ENCODE measurements around the gene RNF126.

The RNF126 gene

DNA sequence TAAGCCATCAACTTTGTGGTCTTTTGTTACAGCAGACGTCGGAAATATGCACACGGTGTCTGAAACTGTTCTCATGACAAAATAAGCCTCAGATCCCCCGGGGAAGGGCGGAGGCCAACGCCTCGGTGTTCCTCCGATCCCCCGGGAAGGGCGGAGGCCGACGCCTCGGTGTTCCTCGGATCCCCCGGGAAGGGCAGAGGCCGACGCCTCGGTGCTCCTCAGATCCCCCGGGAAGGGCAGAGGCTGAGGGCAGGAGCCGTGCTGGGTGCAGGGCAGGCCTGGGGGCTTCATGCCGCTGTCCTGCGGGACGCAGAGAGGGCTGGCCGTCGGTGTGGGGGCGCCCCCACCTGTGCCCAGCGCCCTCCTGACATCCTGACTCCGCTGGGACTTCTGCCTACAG lies 18.7 kb downstream of the RNF126 start:
- peaks cover 58% of the 10 kb centered on the region for H3K36me3 ChIP-seq (ENCODE audit: insufficient read depth, low read length)
- H3F3A ChIP-seq (ENCODE audit: insufficient read depth, low read length): no peaks in the 10 kb centered on the region; the same call in 1 of the 2 replicates
- no peaks in the 10 kb centered on the region for H3K9me3 ChIP-seq (ENCODE audit: low read length)
- H3K4me2 ChIP-seq (ENCODE audit: low read length): no peak overlapping the region
- H3K9me2 ChIP-seq (ENCODE audit: low read depth, low read length): no peaks in the 10 kb centered on the region
- no peak overlapping the region for H3K27ac ChIP-seq (ENCODE audit: low read depth, low read length, poor library complexity, severe bottlenecking)
- peaks cover 4% of the 10 kb centered on the region; the same call in 1 of the 2 replicates for H3K27me3 ChIP-seq (ENCODE audit: insufficient read depth, low read length)
- H3K4me3 ChIP-seq (ENCODE audit: low read depth, low read length, poor library complexity, severe bottlenecking): no peak overlapping the region
- no peaks in the 10 kb centered on the region for H3K79me2 ChIP-seq (ENCODE audit: insufficient read depth, low read length)
- TF ChIP-seq EZH2 (IDR thresholded peaks at IDR 0.05; ENCODE audit: borderline replicate concordance, low read length) (no peak), CTCF (IDR thresholded peaks at IDR 0.05; ENCODE audit: low read length) (no peak)
- H2AFZ ChIP-seq (ENCODE audit: low read length): no peak overlapping the region
- no peaks in the 10 kb centered on the region for H4K20me1 ChIP-seq (ENCODE audit: insufficient read depth, low read length)
- H3K4me1 ChIP-seq (ENCODE audit: insufficient read depth, low read length, severe bottlenecking): peaks cover 13% of the 10 kb centered on the region
- no peak overlapping the region for H3K9ac ChIP-seq (ENCODE audit: low read length)

GRCh38 chr19:643736-644135 lies 19.3 kb downstream of the RNF126 start:
- no peak overlapping the region for H3K27ac ChIP-seq (ENCODE audit: low read depth, low read length, poor library complexity, severe bottlenecking)
- H3K79me2 ChIP-seq (ENCODE audit: insufficient read depth, low read length): no peaks in the 10 kb centered on the region
- peaks cover 52% of the 10 kb centered on the region for H3K36me3 ChIP-seq (ENCODE audit: insufficient read depth, low read length)
- H3F3A ChIP-seq (ENCODE audit: insufficient read depth, low read length): no peaks in the 10 kb centered on the region; the same call in 1 of the 2 replicates
- H3K4me2 ChIP-seq (ENCODE audit: low read length): no peak overlapping the region
- no peaks in the 10 kb centered on the region for H3K9me2 ChIP-seq (ENCODE audit: low read depth, low read length)
- H3K9ac ChIP-seq (ENCODE audit: low read length): no peak overlapping the region
- H2AFZ ChIP-seq (ENCODE audit: low read length): no peak overlapping the region
- no peaks in the 10 kb centered on the region for H3K9me3 ChIP-seq (ENCODE audit: low read length)
- no peak for TF ChIP-seq CTCF (IDR thresholded peaks at IDR 0.05; ENCODE audit: low read length)
- H3K4me1 ChIP-seq (ENCODE audit: insufficient read depth, low read length, severe bottlenecking): peaks cover 18% of the 10 kb centered on the region
- H4K20me1 ChIP-seq (ENCODE audit: insufficient read depth, low read length): no peaks in the 10 kb centered on the region
- H3K27me3 ChIP-seq (ENCODE audit: insufficient read depth, low read length): peaks cover 4% of the 10 kb centered on the region; the same call in 1 of the 2 replicates
- H3K4me3 ChIP-seq (ENCODE audit: low read depth, low read length, poor library complexity, severe bottlenecking): no peak overlapping the region

- Histone ChIP-seq H3K36me3 (ENCODE audit: insufficient read depth, low read length) (peaks cover 46% of the 10 kb centered on the region), H3F3A (ENCODE audit: insufficient read depth, low read length) (no peaks in the 10 kb centered on the region; the same call in 1 of the 2 replicates), H3K79me2 (ENCODE audit: insufficient read depth, low read length) (no peaks in the 10 kb centered on the region), H3K4me2 (ENCODE audit: low read length) (no peak overlapping the region), H3K4me3 (ENCODE audit: low read depth, low read length, poor library complexity, severe bottlenecking) (no peak overlapping the region), H4K20me1 (ENCODE audit: insufficient read depth, low read length) (no peaks in the 10 kb centered on the region), H3K27ac (ENCODE audit: low read depth, low read length, poor library complexity, severe bottlenecking) (no peak overlapping the region), H2AFZ (ENCODE audit: low read length) (no peak overlapping the region), H3K9me3 (ENCODE audit: low read length) (no peaks in the 10 kb centered on the region), H3K27me3 (ENCODE audit: insufficient read depth, low read length) (peaks cover 4% of the 10 kb centered on the region; the same call in 1 of the 2 replicates), H3K9me2 (ENCODE audit: low read depth, low read length) (no peaks in the 10 kb centered on the region), H3K4me1 (ENCODE audit: insufficient read depth, low read length, severe bottlenecking) (peaks cover 18% of the 10 kb centered on the region), H3K9ac (ENCODE audit: low read length) (no peak overlapping the region)
- TF ChIP-seq CTCF (IDR thresholded peaks at IDR 0.05; ENCODE audit: low read length): no peak
- TF ChIP-seq EZH2 (IDR thresholded peaks at IDR 0.05; ENCODE audit: borderline replicate concordance, low read length): no peak
These were observed 20.0 kb downstream of the RNF126 start for GRCh38 chr19:642767-643727.
